Activated CD8-positive, alpha-beta memory T cell treated with anti-CD3 and anti-CD28 coated beads, Interleukin-2, amount 50 U/mL, for 4 hours (primary cell): ENCODE measurements around the gene IDS.

Source experiments
- DNase-seq: peaks from one replicate; pipeline ENCODE4 v3.0.0-alpha.2; 2020

Gene IDS

DNA sequence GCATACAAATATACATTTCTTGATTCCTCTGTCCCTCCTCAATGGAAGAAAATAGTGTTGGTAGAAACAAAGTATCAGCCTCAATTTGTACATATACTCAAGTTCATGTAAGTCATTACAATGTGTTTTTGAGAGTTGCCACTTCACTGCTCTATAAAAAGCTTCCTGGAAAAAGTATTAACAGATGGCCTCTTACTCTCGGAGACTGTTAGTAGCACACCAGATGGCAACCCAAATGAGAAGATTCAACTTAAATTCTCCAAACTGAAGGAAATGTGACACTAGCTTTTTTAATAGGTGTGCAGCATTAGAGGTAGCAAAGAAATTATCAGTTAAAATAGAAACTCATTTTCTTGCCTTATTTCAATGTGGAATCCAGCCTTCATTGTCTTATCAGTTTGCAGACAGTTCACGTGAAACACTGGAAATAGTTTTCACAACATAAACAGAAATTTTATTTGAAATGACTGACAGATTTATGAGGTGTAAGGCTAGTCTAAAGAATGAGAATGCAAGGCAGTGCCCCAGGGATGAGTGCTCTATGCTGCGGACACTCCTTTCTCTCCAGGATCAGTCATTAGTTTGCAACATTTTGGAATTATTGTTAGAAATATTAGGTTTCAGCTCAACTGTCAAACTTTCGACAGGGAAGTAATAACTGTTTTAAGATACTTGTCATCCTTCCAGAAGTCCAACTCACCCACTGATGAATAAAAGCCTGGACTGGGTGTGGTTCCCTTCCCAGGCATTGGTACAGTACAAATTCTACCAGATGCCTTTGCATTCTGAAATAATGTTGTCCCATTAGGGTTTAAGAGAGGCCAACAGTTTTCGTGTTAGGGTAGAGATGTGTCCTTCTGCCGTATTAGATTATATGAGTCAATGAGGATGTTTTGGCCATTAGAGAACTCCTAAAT, 50.9 kb downstream of the IDS start:
- no peak for DNase-seq

GRCh38 chrX:149453030-149453429, 52.1 kb downstream of the IDS start:
- DNase-seq = no peak

DNA sequence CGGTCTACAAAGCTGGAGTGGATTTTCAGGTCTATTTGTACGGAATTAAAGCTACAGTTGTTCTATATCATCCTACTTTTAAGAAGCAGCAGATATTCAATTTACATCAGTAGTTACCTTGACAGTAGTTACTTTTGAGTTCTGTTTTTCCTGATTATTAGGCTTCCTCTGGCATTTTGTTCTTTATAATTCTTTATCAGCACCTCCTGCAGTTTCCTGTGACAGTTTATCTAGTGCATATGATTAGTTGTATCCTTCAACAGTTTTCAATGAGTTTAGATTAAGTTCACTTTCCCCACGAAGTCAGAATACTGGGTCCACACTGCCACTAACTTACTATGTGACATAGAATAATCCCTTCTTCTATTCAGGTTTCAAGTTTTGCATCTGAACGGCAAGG, 71.7 kb downstream of the IDS start:
- no peak for DNase-seq

DNA sequence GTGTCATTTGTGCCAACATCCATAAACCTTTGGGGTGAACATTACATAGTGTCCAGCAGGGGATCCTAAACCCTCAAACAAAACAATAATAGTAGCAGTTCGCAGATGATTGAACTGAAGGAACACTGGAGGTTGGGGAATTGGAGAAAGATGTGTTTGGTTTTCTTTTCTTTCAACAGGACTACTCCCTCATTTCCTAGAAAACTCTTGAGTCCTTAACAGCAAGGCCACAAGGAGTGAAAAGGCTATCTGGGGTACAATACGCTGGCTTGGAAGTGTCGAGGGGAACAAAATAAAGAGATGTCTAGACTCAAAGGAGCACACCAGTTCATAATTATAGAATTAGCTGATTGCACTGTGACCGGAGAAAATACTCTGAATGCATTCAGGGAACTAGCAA, 72.1 kb downstream of the IDS start:
- DNase-seq = no peak
